ENCODE results near the gene PPP5C. TPM values are rescaled to one million over a fixed set of nuclear protein-coding genes. Genes with fewer than 3 reads are reported as not detected.
"Not testable (repeated sequence)": the region's sequence is repeated elsewhere in the genome, so short reads cannot be mapped to it uniquely, and the experiment has no call there.

Gene PPP5C
- total RNA-seq, 3 donors from 2014 or later, result 149 to 154 (median 154) TPM

GRCh38 chr19:46319613-46320012, 27.3 kb upstream of the PPP5C start:
- Mint-ChIP-seq H3K4me1 (ENCODE audit: low read depth) (no peaks in the 10 kb centered on the region), H3K27me3 (ENCODE audit: low read depth) (no peaks in the 10 kb centered on the region), H3K36me3 (ENCODE audit: insufficient read depth) (no peaks in the 10 kb centered on the region), H3K4me3 (no peak overlapping the region), H3K9me3 (no peaks in the 10 kb centered on the region)
- DNase-seq (no peak), ATAC-seq (no peak)

DNA sequence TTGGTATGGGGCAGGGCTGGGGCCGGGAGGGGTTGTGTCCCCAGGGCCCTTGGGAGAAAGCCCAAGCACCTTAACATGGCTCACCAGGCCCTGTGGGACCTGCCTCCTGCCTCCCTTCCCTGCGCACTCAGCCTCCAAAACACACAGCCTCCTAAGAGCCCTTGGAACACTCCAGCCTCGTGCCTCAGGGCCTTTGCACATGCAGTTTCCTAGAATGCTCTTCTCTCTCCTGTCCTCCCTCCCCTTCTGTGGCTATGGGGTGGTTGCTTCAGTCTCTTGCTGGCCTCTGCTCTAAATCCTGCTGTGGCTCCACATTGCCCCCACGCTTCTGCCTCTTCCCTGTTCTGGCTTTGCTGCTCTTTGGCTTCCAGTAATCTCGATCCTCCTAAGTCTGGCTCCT, 26.3 kb upstream of the PPP5C start:
- peaks cover 2% of the 10 kb centered on the region for H3K9me3 Mint-ChIP-seq
- no peak overlapping the region for H3K4me3 Mint-ChIP-seq
- no peaks in the 10 kb centered on the region for H3K36me3 Mint-ChIP-seq (ENCODE audit: insufficient read depth)
- DNase-seq (no peak), ATAC-seq (no peak)
- no peaks in the 10 kb centered on the region for H3K27me3 Mint-ChIP-seq (ENCODE audit: low read depth)
- H3K4me1 Mint-ChIP-seq (ENCODE audit: low read depth), result no peaks in the 10 kb centered on the region

- ATAC-seq, result no peak
- Mint-ChIP-seq H3K9me3 (peaks cover 13% of the 10 kb centered on the region), H3K4me3 (no peak overlapping the region), H3K36me3 (ENCODE audit: insufficient read depth) (no peaks in the 10 kb centered on the region), H3K27me3 (ENCODE audit: low read depth) (no peaks in the 10 kb centered on the region), H3K4me1 (ENCODE audit: low read depth) (no peaks in the 10 kb centered on the region)
- no peak for DNase-seq
Measured at GRCh38 chr19:46321653-46322052, 25.2 kb upstream of the PPP5C start.

DNA sequence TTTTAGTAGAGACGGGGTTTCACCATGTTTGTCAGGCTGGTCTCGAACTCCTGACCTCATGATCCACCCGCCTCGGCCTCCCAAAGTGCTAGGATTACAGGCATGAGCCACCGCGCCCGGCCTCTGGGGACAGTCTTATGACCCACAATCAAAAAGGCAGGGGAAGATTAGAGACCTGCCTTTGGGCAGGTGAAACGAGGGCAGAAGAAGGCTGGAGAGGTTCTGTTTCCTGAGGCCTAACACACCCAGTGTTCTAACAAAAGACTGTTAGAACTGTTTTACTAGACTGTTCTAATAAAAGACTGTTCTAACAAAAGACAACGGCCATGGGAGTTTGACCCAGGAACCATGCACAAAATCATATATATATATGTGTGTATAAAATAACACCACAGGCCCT, 23.7 kb upstream of the PPP5C start:
- H3K36me3 Mint-ChIP-seq (ENCODE audit: insufficient read depth); DNase-seq; H3K4me1 Mint-ChIP-seq (ENCODE audit: low read depth); ATAC-seq; H3K4me3 Mint-ChIP-seq; H3K27me3 Mint-ChIP-seq (ENCODE audit: low read depth): not testable (repeated sequence)
- H3K9me3 Mint-ChIP-seq, result peaks cover 22% of the 10 kb centered on the region

DNA sequence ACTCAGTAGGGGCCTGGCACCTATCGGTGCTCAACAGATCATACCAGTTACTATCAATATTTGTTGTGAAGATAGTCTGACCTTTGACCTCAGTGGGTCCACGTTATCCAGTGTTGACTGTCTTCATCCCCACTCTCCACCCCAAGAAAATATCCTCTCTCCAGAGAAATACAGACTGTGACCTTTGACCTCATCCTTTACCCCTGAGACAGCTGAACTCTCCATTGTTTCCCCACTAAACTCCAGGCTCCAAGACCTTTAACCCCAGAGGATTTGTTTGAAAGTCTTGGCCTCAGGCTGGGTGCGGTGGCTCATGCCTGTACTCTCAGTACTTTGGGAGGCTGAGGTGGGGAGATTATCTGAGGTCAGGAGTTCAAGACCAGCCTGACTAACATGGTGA, 22.6 kb upstream of the PPP5C start:
- peaks cover 27% of the 10 kb centered on the region for H3K9me3 Mint-ChIP-seq
- ATAC-seq (no peak), DNase-seq (no peak)
- H3K4me1 Mint-ChIP-seq (ENCODE audit: low read depth), result no peaks in the 10 kb centered on the region
- H3K36me3 Mint-ChIP-seq (ENCODE audit: insufficient read depth), result no peaks in the 10 kb centered on the region
- no peaks in the 10 kb centered on the region for H3K27me3 Mint-ChIP-seq (ENCODE audit: low read depth)
- H3K4me3 Mint-ChIP-seq, result no peak overlapping the region

DNA sequence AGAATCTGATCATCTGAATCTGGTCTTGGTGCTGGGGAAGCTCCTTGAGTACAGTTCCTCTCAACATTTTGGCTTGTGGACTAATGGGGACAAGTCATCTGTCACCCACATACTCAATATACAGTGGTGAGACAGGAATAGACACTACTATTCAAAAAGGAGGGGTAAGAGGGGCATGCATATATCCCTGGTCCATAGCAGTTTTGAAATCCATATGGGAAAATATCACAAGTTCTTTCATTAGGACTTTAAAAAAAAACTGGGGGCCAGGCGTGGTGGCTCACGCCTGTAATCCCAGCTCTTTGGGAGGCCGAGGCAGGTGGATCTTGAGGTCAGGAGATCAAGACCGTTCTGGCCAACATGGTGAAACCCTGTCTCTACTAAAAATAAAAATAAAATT, 20.3 kb upstream of the PPP5C start:
- H3K4me3 Mint-ChIP-seq, result no peak overlapping the region
- peaks cover 2% of the 10 kb centered on the region for H3K36me3 Mint-ChIP-seq (ENCODE audit: insufficient read depth)
- DNase-seq (no peak), ATAC-seq (no peak)
- peaks cover 7% of the 10 kb centered on the region for H3K27me3 Mint-ChIP-seq (ENCODE audit: low read depth)
- H3K4me1 Mint-ChIP-seq (ENCODE audit: low read depth), result no peaks in the 10 kb centered on the region
- peaks cover 30% of the 10 kb centered on the region for H3K9me3 Mint-ChIP-seq

GRCh38 chr19:46328079-46328478, 18.8 kb upstream of the PPP5C start:
- Mint-ChIP-seq H3K4me3 (no peak overlapping the region), H3K36me3 (ENCODE audit: insufficient read depth) (peaks cover 2% of the 10 kb centered on the region), H3K27me3 (ENCODE audit: low read depth) (peaks cover 7% of the 10 kb centered on the region), H3K9me3 (peaks cover 30% of the 10 kb centered on the region), H3K4me1 (ENCODE audit: low read depth) (no peaks in the 10 kb centered on the region)
- DNase-seq, result no peak
- no peak for ATAC-seq

GRCh38 chr19:46330319-46330918, 16.5 kb upstream of the PPP5C start:
- DNase-seq (no peak), ATAC-seq (no peak)
- no peak overlapping the region for H3K4me3 Mint-ChIP-seq
- peaks cover 2% of the 10 kb centered on the region for H3K36me3 Mint-ChIP-seq (ENCODE audit: insufficient read depth)
- H3K4me1 Mint-ChIP-seq (ENCODE audit: low read depth), result no peaks in the 10 kb centered on the region
- H3K9me3 Mint-ChIP-seq, result peaks cover 30% of the 10 kb centered on the region
- H3K27me3 Mint-ChIP-seq (ENCODE audit: low read depth), result peaks cover 7% of the 10 kb centered on the region

GRCh38 chr19:46337487-46337886, 9.4 kb upstream of the PPP5C start:
- peaks cover 1% of the 10 kb centered on the region for H3K36me3 Mint-ChIP-seq (ENCODE audit: insufficient read depth)
- no peak overlapping the region for H3K4me3 Mint-ChIP-seq
- H3K4me1 Mint-ChIP-seq (ENCODE audit: low read depth), result no peaks in the 10 kb centered on the region
- no peaks in the 10 kb centered on the region for H3K9me3 Mint-ChIP-seq
- DNase-seq, result no peak
- no peaks in the 10 kb centered on the region for H3K27me3 Mint-ChIP-seq (ENCODE audit: low read depth)
- no peak for ATAC-seq

DNA sequence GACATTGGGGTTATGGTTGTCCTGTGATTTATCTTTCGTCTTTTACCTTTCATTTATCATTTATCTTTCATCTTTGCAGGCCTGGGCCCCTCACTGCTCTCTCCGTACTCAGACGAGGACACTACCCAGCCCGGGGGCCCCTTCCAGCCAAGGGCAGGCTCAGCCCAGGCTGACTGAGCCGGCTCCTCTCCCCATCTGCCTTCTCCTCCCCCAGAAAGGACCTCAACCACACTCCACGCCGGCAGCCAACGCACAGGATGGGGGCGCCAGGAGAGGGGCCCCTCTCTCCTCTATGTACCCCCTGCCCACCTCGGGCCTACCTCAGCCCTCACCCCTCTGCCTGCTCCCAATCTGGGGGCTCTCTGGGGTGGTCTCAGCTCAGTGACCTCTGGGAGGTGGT, 7.4 kb upstream of the PPP5C start:
- no peak for ATAC-seq
- DNase-seq, result no peak
- H3K4me3 Mint-ChIP-seq, result no peak overlapping the region
- H3K4me1 Mint-ChIP-seq (ENCODE audit: low read depth), result no peaks in the 10 kb centered on the region
- peaks cover 3% of the 10 kb centered on the region for H3K27me3 Mint-ChIP-seq (ENCODE audit: low read depth)
- H3K9me3 Mint-ChIP-seq, result no peaks in the 10 kb centered on the region
- H3K36me3 Mint-ChIP-seq (ENCODE audit: insufficient read depth), result peaks cover 1% of the 10 kb centered on the region

- no peaks in the 10 kb centered on the region for H3K4me1 Mint-ChIP-seq (ENCODE audit: low read depth)
- no peak overlapping the region for H3K4me3 Mint-ChIP-seq
- H3K9me3 Mint-ChIP-seq, result no peaks in the 10 kb centered on the region
- H3K36me3 Mint-ChIP-seq (ENCODE audit: insufficient read depth), result peaks cover 1% of the 10 kb centered on the region
- ATAC-seq (no peak), DNase-seq (no peak)
- peaks cover 3% of the 10 kb centered on the region for H3K27me3 Mint-ChIP-seq (ENCODE audit: low read depth)
Measured at GRCh38 chr19:46340051-46340659, 6.7 kb upstream of the PPP5C start.

DNA sequence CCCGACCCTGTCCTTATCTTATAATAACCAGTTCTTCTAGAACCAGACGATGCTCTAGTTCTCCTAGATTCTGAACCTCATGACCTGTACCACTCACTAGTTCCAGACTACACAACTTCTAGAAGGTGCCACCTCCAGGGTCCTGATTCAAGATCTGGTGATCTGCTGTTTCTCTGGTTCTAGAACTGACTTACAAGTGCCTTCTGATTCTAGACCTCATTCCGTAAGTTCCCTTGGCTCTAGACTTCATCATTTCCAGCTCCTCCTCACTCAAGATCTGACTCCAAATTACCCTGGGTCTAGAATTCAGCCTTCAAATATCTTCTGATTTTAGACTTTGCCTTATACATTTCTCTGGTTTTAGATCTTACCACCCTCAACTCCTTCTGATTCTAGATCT, 5.0 kb upstream of the PPP5C start:
- peaks cover 3% of the 10 kb centered on the region for H3K27me3 Mint-ChIP-seq (ENCODE audit: low read depth)
- DNase-seq (no peak), ATAC-seq (no peak)
- peaks cover 1% of the 10 kb centered on the region for H3K36me3 Mint-ChIP-seq (ENCODE audit: insufficient read depth)
- no peak overlapping the region for H3K4me3 Mint-ChIP-seq
- H3K9me3 Mint-ChIP-seq, result no peaks in the 10 kb centered on the region
- peaks cover 3% of the 10 kb centered on the region for H3K4me1 Mint-ChIP-seq (ENCODE audit: low read depth)

GRCh38 chr19:46344363-46344762, 2.5 kb upstream of the PPP5C start:
- Mint-ChIP-seq H3K4me3 (no peak overlapping the region), H3K9me3 (no peaks in the 10 kb centered on the region), H3K36me3 (ENCODE audit: insufficient read depth) (peaks cover 6% of the 10 kb centered on the region), H3K4me1 (ENCODE audit: low read depth) (peaks cover 26% of the 10 kb centered on the region), H3K27me3 (ENCODE audit: low read depth) (peaks cover 3% of the 10 kb centered on the region)
- ATAC-seq (no peak), DNase-seq (no peak)

- H3K27me3 Mint-ChIP-seq (ENCODE audit: low read depth), result peaks cover 3% of the 10 kb centered on the region
- ATAC-seq (no peak), DNase-seq (no peak)
- peak overlapping the region; percentile 97 for H3K4me3 Mint-ChIP-seq
- peaks cover 6% of the 10 kb centered on the region for H3K36me3 Mint-ChIP-seq (ENCODE audit: insufficient read depth)
- peaks cover 34% of the 10 kb centered on the region for H3K4me1 Mint-ChIP-seq (ENCODE audit: low read depth)
- H3K9me3 Mint-ChIP-seq, result no peaks in the 10 kb centered on the region
Measured at GRCh38 chr19:46345157-46345556, 1.7 kb upstream of the PPP5C start.

GRCh38 chr19:46347572-46347883, 641 bp downstream of the PPP5C start:
- Mint-ChIP-seq H3K9me3 (no peaks in the 10 kb centered on the region), H3K36me3 (ENCODE audit: insufficient read depth) (peaks cover 10% of the 10 kb centered on the region), H3K27me3 (ENCODE audit: low read depth) (peaks cover 3% of the 10 kb centered on the region), H3K4me1 (ENCODE audit: low read depth) (peaks cover 53% of the 10 kb centered on the region), H3K4me3 (peak overlapping the region; percentile 97)
- ATAC-seq, result no peak
- no peak for DNase-seq

All from activated T-cell treated with anti-CD3 and anti-CD28 coated beads, Interleukin-2, amount 50 U/mL, for 4 hours (primary cell).